ENCODE measurements around the gene BNIPL. TPM values are rescaled to one million over a fixed set of nuclear protein-coding genes. Genes with fewer than 3 reads are reported as not detected.

The BNIPL gene
- total and polyA plus RNA-seq, 2 of the 4 experiments (the other 2 are of a cell fraction) = under 0.01 to 0.38 TPM

GRCh38 chr1:151059109-151060006 is 23.0 kb downstream of the BNIPL start, which contains the start of gene CDC42SE1 (continued):
- peak; percentile 85; the same call in 1 of the 2 replicates for TF ChIP-seq CHD1 (IDR thresholded peaks at IDR 0.05; ENCODE audit: low read depth, low read length)
- no peak for TF ChIP-seq MAFK (IDR thresholded peaks at IDR 0.05; ENCODE audit: low read depth, low read length)
- TF ChIP-seq NFE2L2 (IDR thresholded peaks at IDR 0.05; ENCODE audit: low read depth, low read length) = no peak
- TF ChIP-seq RFX5 (IDR thresholded peaks at IDR 0.05; ENCODE audit: low read depth, low read length) = no peak
